GM21529 (cell line): Measurements from ENCODE around the gene GDI1.

Source experiments
- ATAC-seq: cut with Tn5 transposase; IDR thresholded peaks from one replicate; pipeline ENCODE4 v1.9.1; 2021; ENCODE audit not compliant: unreplicated experiment

Gene GDI1

GRCh38 chrX:154436374-154436982, 476 bp upstream of the GDI1 start:
- no peak for ATAC-seq

GRCh38 chrX:154437971-154438893, 1.3 kb downstream of the GDI1 start:
- ATAC-seq = no peak

GRCh38 chrX:154439841-154440240, 2.9 kb downstream of the GDI1 start:
- no peak for ATAC-seq

- no peak for ATAC-seq
Measured at GRCh38 chrX:154440623-154441357, 3.8 kb downstream of the GDI1 start.

GRCh38 chrX:154441564-154441963, 4.6 kb downstream of the GDI1 start:
- ATAC-seq = no peak

- no peak for ATAC-seq
Measured at GRCh38 chrX:154441984-154442707, 5.2 kb downstream of the GDI1 start.

GRCh38 chrX:154443479-154443910, 6.5 kb downstream of the GDI1 start:
- no peak for ATAC-seq

- ATAC-seq = peak; percentile 71
Measured at GRCh38 chrX:154443992-154444754, 7.2 kb downstream of the GDI1 start, which contains the start of gene FAM50A. TSS of gene FAM50A (plus strand) at chrX:154444141. CDS start at chrX:154444236, 95 bp downstream.

- no peak for ATAC-seq
Measured at GRCh38 chrX:154444755-154445246, 7.8 kb downstream of the GDI1 start.

GRCh38 chrX:154445776-154446175, 8.8 kb downstream of the GDI1 start:
- ATAC-seq = no peak

- ATAC-seq = no peak
Measured at GRCh38 chrX:154446430-154446829, 9.5 kb downstream of the GDI1 start.

GRCh38 chrX:154448484-154448883, 11.5 kb downstream of the GDI1 start:
- ATAC-seq = no peak

GRCh38 chrX:154449618-154450017, 12.7 kb downstream of the GDI1 start:
- ATAC-seq = no peak

- ATAC-seq = no peak
Measured at GRCh38 chrX:154450312-154450711, 13.4 kb downstream of the GDI1 start.

GRCh38 chrX:154452823-154453222, 15.9 kb downstream of the GDI1 start:
- ATAC-seq = no peak

GRCh38 chrX:154457491-154458115, 20.6 kb downstream of the GDI1 start:
- ATAC-seq = peak; percentile 54

- peak; percentile 56 for ATAC-seq
Measured at GRCh38 chrX:154458116-154458953, 21.4 kb downstream of the GDI1 start, which contains the start of gene PLXNA3. TSS of gene PLXNA3 (plus strand) at chrX:154458281. CDS start at chrX:154460184, 1,903 bp downstream.
